ENCODE data around the gene SST. TPM values are rescaled to one million over a fixed set of nuclear protein-coding genes. Genes with fewer than 3 reads are reported as not detected.

Gene SST
- total RNA-seq, 1 experiment from 2014 or later = not detected

GRCh38 chr3:187700249-187700648 lies 30.1 kb upstream of the SST start:
- H3K4me2 ChIP-seq (ENCODE audit: low read length) = no peak overlapping the region
- H3K9me3 ChIP-seq (ENCODE audit: control insufficient read depth in 1 of 2, insufficient read depth in 1 of 2, low read depth in 1 of 2, low read length in 2 of 2) = no peaks in the 10 kb centered on the region
- H3K4me1 ChIP-seq (ENCODE audit: control insufficient read depth in 1 of 2, insufficient read depth in 2 of 2, low read length in 2 of 2) = peaks cover 0 to 4% of the 10 kb centered on the region in 2 experiments; a peak in 2 of 4 replicates
- no peaks in the 10 kb centered on the region for H3K9me2 ChIP-seq (ENCODE audit: insufficient read depth)
- ATAC-seq = no peak
- H3K9ac ChIP-seq (ENCODE audit: low read length) = no peak overlapping the region
- no peaks in the 10 kb centered on the region for H4K20me1 ChIP-seq (ENCODE audit: insufficient read depth)
- no peak overlapping the region for H3K4me3 ChIP-seq (replicated peaks in 1 of 2; ENCODE audit: low read depth in 1 of 2, low read length in 2 of 2)
- ChIA-PET CTCF (interaction anchor here (0.7 kb wide), 1 partner anchor 9 kb away, joined by 3 read pairs; no protein-coding TSS in a partner anchor), RAD21 (ENCODE audit: low non-redundant PET in 1 of 2, low total read pairs in 2 of 2, uncharacterized antibody in 2 of 2, unreplicated experiment in 2 of 2) (no interaction called here), POLR2A (no interaction called here)
- no peak for TF ChIP-seq RAD21 (IDR thresholded peaks at IDR 0.05; ENCODE audit: low read depth)
- TF ChIP-seq YY1 (IDR thresholded peaks at IDR 0.05; ENCODE audit: extremely low read depth, insufficient replicate concordance, low read depth, low read length) = no peak
- no peak for TF ChIP-seq POLR2AphosphoS5 (IDR thresholded peaks at IDR 0.05; ENCODE audit: low read depth, low read length)
- H3K27ac ChIP-seq (ENCODE audit: low read depth, low read length) = no peak overlapping the region
- intact Hi-C loops (cut with micrococcal nuclease) = no loop called here
- peaks cover 13% of the 10 kb centered on the region; the same call in 1 of the 2 replicates for H3K27me3 ChIP-seq (ENCODE audit: insufficient read depth, low read length)
- no peaks in the 10 kb centered on the region for H3K36me3 ChIP-seq (ENCODE audit: control insufficient read depth in 1 of 2, insufficient read depth in 2 of 2, low read length in 2 of 2)
- DNase-seq (ENCODE audit: low read depth, low spot score) = no peak
- H2AFZ ChIP-seq (ENCODE audit: low read depth, low read length, poor library complexity, severe bottlenecking) = no peak overlapping the region
- H3K79me2 ChIP-seq (ENCODE audit: insufficient read depth, low read length) = no peaks in the 10 kb centered on the region
- no TSS peak for BruUV-seq (replicated peaks)

DNA sequence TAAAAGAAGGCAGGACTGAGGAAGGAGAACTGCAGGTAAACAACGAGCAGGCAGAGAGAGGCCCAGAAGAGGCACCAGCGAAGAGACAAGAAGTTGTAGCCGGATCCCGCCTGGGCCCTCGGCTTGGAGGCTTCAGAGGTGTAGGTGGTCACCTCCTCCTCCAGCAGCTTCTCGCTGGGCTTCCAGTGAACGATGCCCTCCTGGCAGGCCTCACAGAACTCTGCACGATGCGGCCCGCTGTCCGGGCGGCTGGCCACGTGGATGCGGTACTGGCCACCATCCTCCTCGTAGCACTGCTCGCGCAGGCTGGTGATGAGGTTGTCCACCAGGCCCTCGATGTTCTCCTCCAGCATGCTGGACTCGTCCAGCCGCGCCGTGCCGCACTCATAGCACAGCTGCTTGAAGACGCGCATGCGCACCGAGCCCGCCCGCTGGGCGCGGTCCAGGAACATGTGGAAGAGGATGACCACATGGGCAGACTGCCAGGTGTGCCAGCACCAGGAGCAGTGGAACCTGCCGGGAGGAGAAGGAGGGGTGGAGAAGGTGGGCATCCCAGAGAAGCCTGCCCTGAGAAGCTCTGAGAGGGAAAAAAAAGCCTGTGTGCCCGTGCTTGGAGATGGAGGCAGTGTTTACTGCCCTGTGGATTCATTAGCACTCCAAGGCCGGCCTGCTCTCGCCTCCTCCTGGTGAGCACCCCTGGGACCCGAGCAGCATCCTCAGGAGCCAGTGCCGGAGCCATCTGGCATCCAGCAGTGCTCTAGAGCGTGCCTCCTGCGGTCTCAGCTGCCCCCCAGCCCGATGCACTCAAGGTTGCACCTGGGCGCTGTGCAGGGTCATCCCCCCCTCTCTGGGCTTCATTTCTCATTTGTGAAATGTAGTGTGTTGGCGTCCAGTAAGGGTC lies 28.6 kb upstream of the SST start:
- ChIA-PET RAD21 (ENCODE audit: low non-redundant PET in 1 of 2, low total read pairs in 2 of 2, uncharacterized antibody in 2 of 2, unreplicated experiment in 2 of 2) (no interaction called here), POLR2A (no interaction called here), CTCF (no interaction called here)
- no peak overlapping the region for H3K4me3 ChIP-seq (replicated peaks in 1 of 2; ENCODE audit: low read depth in 1 of 2, low read length in 2 of 2)
- TF ChIP-seq SP1 (IDR thresholded peaks at IDR 0.05; ENCODE audit: low read depth) = no peak
- TF ChIP-seq FOSL1 (IDR thresholded peaks at IDR 0.05; ENCODE audit: low read depth) = no peak
- no peak for TF ChIP-seq CTCF (IDR thresholded peaks at IDR 0.05 in 2 of 3, conservative IDR thresholded peaks at IDR 0.05 in 1 of 3; ENCODE audit: borderline replicate concordance in 1 of 3, insufficient read depth in 1 of 3, low read depth in 2 of 3, low read length in 2 of 3)
- TF ChIP-seq, protein P1, sequence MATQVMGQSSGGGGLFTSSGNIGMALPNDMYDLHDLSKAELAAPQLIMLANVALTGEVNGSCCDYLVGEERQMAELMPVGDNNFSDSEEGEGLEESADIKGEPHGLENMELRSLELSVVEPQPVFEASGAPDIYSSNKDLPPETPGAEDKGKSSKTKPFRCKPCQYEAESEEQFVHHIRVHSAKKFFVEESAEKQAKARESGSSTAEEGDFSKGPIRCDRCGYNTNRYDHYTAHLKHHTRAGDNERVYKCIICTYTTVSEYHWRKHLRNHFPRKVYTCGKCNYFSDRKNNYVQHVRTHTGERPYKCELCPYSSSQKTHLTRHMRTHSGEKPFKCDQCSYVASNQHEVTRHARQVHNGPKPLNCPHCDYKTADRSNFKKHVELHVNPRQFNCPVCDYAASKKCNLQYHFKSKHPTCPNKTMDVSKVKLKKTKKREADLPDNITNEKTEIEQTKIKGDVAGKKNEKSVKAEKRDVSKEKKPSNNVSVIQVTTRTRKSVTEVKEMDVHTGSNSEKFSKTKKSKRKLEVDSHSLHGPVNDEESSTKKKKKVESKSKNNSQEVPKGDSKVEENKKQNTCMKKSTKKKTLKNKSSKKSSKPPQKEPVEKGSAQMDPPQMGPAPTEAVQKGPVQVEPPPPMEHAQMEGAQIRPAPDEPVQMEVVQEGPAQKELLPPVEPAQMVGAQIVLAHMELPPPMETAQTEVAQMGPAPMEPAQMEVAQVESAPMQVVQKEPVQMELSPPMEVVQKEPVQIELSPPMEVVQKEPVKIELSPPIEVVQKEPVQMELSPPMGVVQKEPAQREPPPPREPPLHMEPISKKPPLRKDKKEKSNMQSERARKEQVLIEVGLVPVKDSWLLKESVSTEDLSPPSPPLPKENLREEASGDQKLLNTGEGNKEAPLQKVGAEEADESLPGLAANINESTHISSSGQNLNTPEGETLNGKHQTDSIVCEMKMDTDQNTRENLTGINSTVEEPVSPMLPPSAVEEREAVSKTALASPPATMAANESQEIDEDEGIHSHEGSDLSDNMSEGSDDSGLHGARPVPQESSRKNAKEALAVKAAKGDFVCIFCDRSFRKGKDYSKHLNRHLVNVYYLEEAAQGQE (IDR thresholded peaks at IDR 0.05; ENCODE audit: low read depth) = no peak
- no peak for TF ChIP-seq CBX3 (IDR thresholded peaks at IDR 0.05; ENCODE audit: low read depth)
- TF ChIP-seq CEBPB (IDR thresholded peaks at IDR 0.05; ENCODE audit: low read depth) = no peak
- no peak for TF ChIP-seq SRF (IDR thresholded peaks at IDR 0.05; ENCODE audit: low read depth)
- no peak for TF ChIP-seq ATF3 (IDR thresholded peaks at IDR 0.05)
- TF ChIP-seq EZH2phosphoT487 (IDR thresholded peaks at IDR 0.05; ENCODE audit: borderline replicate concordance) = no peak
- TF ChIP-seq EGR1 (IDR thresholded peaks at IDR 0.05; ENCODE audit: low read depth) = no peak
- no peak for TF ChIP-seq ZFX (IDR thresholded peaks at IDR 0.05)
- no TSS peak for BruUV-seq (replicated peaks)
- intact Hi-C loops (cut with micrococcal nuclease) = no loop called here
- no peaks in the 10 kb centered on the region for H4K20me1 ChIP-seq (ENCODE audit: insufficient read depth)
- no peaks in the 10 kb centered on the region for H3K9me2 ChIP-seq (ENCODE audit: insufficient read depth)
- no peak overlapping the region for H3K9ac ChIP-seq (ENCODE audit: low read length)
- H3K36me3 ChIP-seq (ENCODE audit: control insufficient read depth in 1 of 2, insufficient read depth in 2 of 2, low read length in 2 of 2) = no peaks in the 10 kb centered on the region
- H3K27me3 ChIP-seq (ENCODE audit: insufficient read depth, low read length) = peaks cover 13% of the 10 kb centered on the region; the same call in 1 of the 2 replicates
- no peak overlapping the region for H3K27ac ChIP-seq (ENCODE audit: low read depth, low read length)
- DNase-seq (ENCODE audit: low read depth, low spot score) = no peak
- H3K4me1 ChIP-seq (ENCODE audit: control insufficient read depth in 1 of 2, insufficient read depth in 2 of 2, low read length in 2 of 2) = no peaks in the 10 kb centered on the region
- ATAC-seq = no peak
- H2AFZ ChIP-seq (ENCODE audit: low read depth, low read length, poor library complexity, severe bottlenecking) = no peak overlapping the region
- no peaks in the 10 kb centered on the region for H3K79me2 ChIP-seq (ENCODE audit: insufficient read depth, low read length)
- H3K4me2 ChIP-seq (ENCODE audit: low read length) = no peak overlapping the region
- H3K9me3 ChIP-seq (ENCODE audit: control insufficient read depth in 1 of 2, insufficient read depth in 1 of 2, low read depth in 1 of 2, low read length in 2 of 2) = no peaks in the 10 kb centered on the region
